VCaP (cell line): ENCODE measurements around the gene STX18.

Source experiments
- H3K27ac ChIP-seq: fragments of 450-650 bp; 2 replicates; pipeline ENCODE4 v1.5.1; 2017
- CTCF ChIP-seq: fragments of 450-650 bp; conservative IDR thresholded peaks from 2 replicates; pipeline ENCODE4 v1.5.1; 2017; ENCODE audit warnings: mild to moderate bottlenecking, moderate library complexity

Gene STX18

DNA sequence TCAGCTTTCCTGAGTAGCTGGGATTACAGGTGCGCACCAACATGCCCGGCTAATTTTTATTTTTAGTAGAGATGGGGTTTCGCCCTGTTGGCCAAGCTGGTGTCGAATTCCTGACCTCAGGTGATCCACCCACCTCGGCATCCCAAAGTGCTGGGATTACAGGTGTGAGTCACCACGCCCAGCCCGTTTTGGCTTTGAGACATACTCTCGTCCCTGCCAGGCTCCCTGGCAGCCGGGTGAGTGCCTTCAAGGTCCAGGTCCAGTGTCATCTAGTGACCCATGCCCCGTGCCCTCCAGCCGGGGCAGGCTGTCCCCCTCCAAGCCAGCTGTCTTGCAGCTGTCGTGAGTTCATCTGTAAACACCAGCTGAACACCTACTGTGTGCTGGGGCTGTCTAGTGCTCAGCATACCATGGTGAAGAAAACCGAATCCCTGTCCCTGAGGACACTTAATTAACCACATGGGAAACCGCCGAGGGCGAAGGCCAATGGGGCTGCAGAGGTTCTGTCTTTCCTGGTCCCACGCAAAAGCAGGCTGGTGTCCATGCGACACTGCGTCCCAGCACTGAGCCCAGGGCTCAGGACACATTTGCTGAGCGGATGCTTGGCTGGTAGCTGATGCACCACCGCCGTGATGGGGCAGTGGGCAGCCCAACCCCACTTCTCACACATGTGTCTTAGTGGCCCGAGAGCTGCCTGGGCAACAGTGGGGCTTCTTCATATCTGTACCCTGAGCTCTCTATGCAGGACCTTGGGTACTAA lies 133.1 kb downstream of the STX18 start:
- no peak overlapping the region for H3K27ac ChIP-seq
- TF ChIP-seq CTCF = no peak

DNA sequence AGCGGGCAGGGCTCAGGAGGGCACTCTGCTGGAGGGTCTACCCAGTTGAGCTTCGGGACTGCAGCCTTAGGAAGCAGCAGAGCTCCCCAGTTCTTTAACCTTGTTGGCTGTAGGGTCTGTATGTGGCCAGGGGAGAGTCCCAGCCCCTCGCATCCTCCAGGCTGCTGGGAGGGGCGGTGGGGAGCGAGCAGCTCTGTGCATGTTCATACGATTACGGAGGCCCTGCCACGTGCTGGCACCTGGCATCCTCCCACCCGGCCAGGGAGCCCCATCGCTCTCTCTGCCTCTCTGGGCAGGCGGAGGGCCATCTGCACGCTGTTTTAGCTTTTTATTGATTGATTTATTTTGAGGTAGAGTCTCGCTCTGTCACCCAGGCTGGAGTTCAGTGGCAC lies 133.7 kb downstream of the STX18 start:
- no peak overlapping the region for H3K27ac ChIP-seq
- no peak for TF ChIP-seq CTCF

GRCh38 chr4:4407299-4408131 lies 134.3 kb downstream of the STX18 start:
- H3K27ac ChIP-seq = no peak overlapping the region
- no peak for TF ChIP-seq CTCF

DNA sequence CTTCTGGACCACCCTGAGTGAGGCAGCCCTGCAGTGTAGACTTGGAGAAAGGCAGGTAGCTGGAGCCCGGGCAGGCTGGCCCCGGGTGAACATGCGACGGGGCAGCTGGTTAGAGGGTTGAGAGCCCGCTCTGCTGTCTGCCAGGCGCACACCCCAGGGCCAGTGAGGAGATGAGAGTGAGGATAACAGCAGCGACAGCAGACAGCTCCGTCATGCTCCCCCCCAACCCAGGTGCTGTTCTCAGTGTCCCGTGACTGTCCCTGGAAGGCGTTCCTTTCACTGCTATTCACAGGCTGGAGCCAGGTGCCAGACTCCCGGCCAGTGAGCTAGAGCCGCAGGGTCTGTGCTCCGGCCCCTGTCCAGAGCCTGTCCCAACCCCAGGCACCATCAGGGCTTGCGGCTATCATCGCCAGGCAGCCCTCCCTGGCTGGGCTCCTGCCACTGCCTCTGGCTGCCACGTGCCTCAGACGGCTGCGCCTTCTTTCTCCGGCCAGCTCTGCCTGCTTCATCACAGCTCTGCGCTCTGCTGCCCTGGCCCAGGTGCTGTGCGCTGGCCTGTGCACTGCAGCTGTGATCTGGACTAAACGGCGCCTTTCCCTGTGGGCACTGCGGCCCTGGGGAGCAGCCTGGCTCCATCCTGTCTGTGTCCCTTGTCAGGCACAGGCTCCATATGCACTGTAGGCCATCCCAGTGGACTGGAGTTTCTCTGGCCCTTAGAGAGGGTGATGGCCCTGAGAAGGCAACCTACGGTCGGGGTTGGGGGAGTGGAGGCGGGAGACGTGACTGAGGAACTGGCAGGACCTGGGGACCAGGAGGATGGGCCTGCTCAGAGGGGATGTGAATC lies 135.2 kb downstream of the STX18 start:
- TF ChIP-seq CTCF = no peak

GRCh38 chr4:4405358-4405962 lies 136.4 kb downstream of the STX18 start:
- no peak overlapping the region for H3K27ac ChIP-seq
- no peak for TF ChIP-seq CTCF

More for the DNA sequence above, 135.2 kb downstream of the STX18 start:
- H3K27ac ChIP-seq = no peak overlapping the region

- no peak for TF ChIP-seq CTCF
- no peak overlapping the region for H3K27ac ChIP-seq
Measured at GRCh38 chr4:4402966-4403365, 138.9 kb downstream of the STX18 start.
